ENCODE data around the gene TIMM10. TPM values are rescaled to one million over a fixed set of nuclear protein-coding genes. Genes with fewer than 3 reads are reported as not detected.
A peak's percentile ranks its signal among the peaks of the same experiment; 100 is the strongest.

Gene TIMM10
- 27.5 and 40.9 TPM in 2 replicates for total RNA-seq (2014; rRNA removed; shearing (Covaris generic); ENCODE audit: low replicate concordance)

- in situ Hi-C loops (cut with HindIII; ENCODE audit: low pct_unique_long_range_greater_than_20kb, low sequenced_read_pairs), result no loop called here
- peak; percentile 98 for DNase-seq (ENCODE audit: low read depth)
Measured at GRCh38 chr11:57530596-57531507, at the start of gene TIMM10. Gene TIMM10 (minus strand): TSS chr11:57530754. CDS start chr11:57530189, 565 bp downstream.

- in situ Hi-C loops (cut with HindIII; ENCODE audit: low pct_unique_long_range_greater_than_20kb, low sequenced_read_pairs), result no loop called here
- DNase-seq (ENCODE audit: low read depth), result no peak
Measured at GRCh38 chr11:57574061-57574460, 43.5 kb upstream of the TIMM10 start.

- no peak for DNase-seq (ENCODE audit: low read depth)
- in situ Hi-C loops (cut with HindIII; ENCODE audit: low pct_unique_long_range_greater_than_20kb, low sequenced_read_pairs), result no loop called here
Measured at GRCh38 chr11:57571606-57572005, 41.1 kb upstream of the TIMM10 start.

- in situ Hi-C loops (cut with HindIII; ENCODE audit: low pct_unique_long_range_greater_than_20kb, low sequenced_read_pairs), result no loop called here
Measured at GRCh38 chr11:57568330-57568766, 37.8 kb upstream of the TIMM10 start.

GRCh38 chr11:57567515-57568329 is 37.2 kb upstream of the TIMM10 start, which contains the start of gene UBE2L6:
Gene UBE2L6 (minus strand): TSS chr11:57567672. CDS start chr11:57567611, 61 bp downstream.
- in situ Hi-C loops (cut with HindIII; ENCODE audit: low pct_unique_long_range_greater_than_20kb, low sequenced_read_pairs), result no loop called here
- DNase-seq (ENCODE audit: low read depth), result no peak

More at GRCh38 chr11:57568330-57568766, 37.8 kb upstream of the TIMM10 start:
- DNase-seq (ENCODE audit: low read depth), result peak; percentile 73

- DNase-seq (ENCODE audit: low read depth), result peak; percentile 25
- in situ Hi-C loops (cut with HindIII; ENCODE audit: low pct_unique_long_range_greater_than_20kb, low sequenced_read_pairs), result no loop called here
Measured at GRCh38 chr11:57566905-57567514, 36.5 kb upstream of the TIMM10 start.

- in situ Hi-C loops (cut with HindIII; ENCODE audit: low pct_unique_long_range_greater_than_20kb, low sequenced_read_pairs), result no loop called here
- peak; percentile 35 for DNase-seq (ENCODE audit: low read depth)
Measured at GRCh38 chr11:57566005-57566904, 35.7 kb upstream of the TIMM10 start.

GRCh38 chr11:57562596-57562995 is 32.0 kb upstream of the TIMM10 start:
- DNase-seq (ENCODE audit: low read depth), result no peak
- in situ Hi-C loops (cut with HindIII; ENCODE audit: low pct_unique_long_range_greater_than_20kb, low sequenced_read_pairs), result no loop called here

- in situ Hi-C loops (cut with HindIII; ENCODE audit: low pct_unique_long_range_greater_than_20kb, low sequenced_read_pairs), result no loop called here
Measured at GRCh38 chr11:57560146-57560545, 29.6 kb upstream of the TIMM10 start.

GRCh38 chr11:57556041-57556440 is 25.5 kb upstream of the TIMM10 start:
- in situ Hi-C loops (cut with HindIII; ENCODE audit: low pct_unique_long_range_greater_than_20kb, low sequenced_read_pairs), result no loop called here
- DNase-seq (ENCODE audit: low read depth), result no peak

More at GRCh38 chr11:57560146-57560545, 29.6 kb upstream of the TIMM10 start:
- no peak for DNase-seq (ENCODE audit: low read depth)

- no peak for DNase-seq (ENCODE audit: low read depth)
- in situ Hi-C loops (cut with HindIII; ENCODE audit: low pct_unique_long_range_greater_than_20kb, low sequenced_read_pairs), result no loop called here
Measured at GRCh38 chr11:57555393-57555792, 24.8 kb upstream of the TIMM10 start.

- DNase-seq (ENCODE audit: low read depth), result no peak
- in situ Hi-C loops (cut with HindIII; ENCODE audit: low pct_unique_long_range_greater_than_20kb, low sequenced_read_pairs), result no loop called here
Measured at GRCh38 chr11:57552479-57552878, 21.9 kb upstream of the TIMM10 start.

GRCh38 chr11:57551941-57552340 is 21.4 kb upstream of the TIMM10 start:
- in situ Hi-C loops (cut with HindIII; ENCODE audit: low pct_unique_long_range_greater_than_20kb, low sequenced_read_pairs), result no loop called here
- DNase-seq (ENCODE audit: low read depth), result no peak

GRCh38 chr11:57549983-57550382 is 19.4 kb upstream of the TIMM10 start:
- no peak for DNase-seq (ENCODE audit: low read depth)
- in situ Hi-C loops (cut with HindIII; ENCODE audit: low pct_unique_long_range_greater_than_20kb, low sequenced_read_pairs), result no loop called here

GRCh38 chr11:57547854-57548377 is 17.4 kb upstream of the TIMM10 start:
- in situ Hi-C loops (cut with HindIII; ENCODE audit: low pct_unique_long_range_greater_than_20kb, low sequenced_read_pairs), result no loop called here
- no peak for DNase-seq (ENCODE audit: low read depth)

GRCh38 chr11:57546869-57547475 is 16.4 kb upstream of the TIMM10 start:
- peak; percentile 12 for DNase-seq (ENCODE audit: low read depth)
- in situ Hi-C loops (cut with HindIII; ENCODE audit: low pct_unique_long_range_greater_than_20kb, low sequenced_read_pairs), result no loop called here

GRCh38 chr11:57546451-57546850 is 15.9 kb upstream of the TIMM10 start:
- in situ Hi-C loops (cut with HindIII; ENCODE audit: low pct_unique_long_range_greater_than_20kb, low sequenced_read_pairs), result no loop called here
- no peak for DNase-seq (ENCODE audit: low read depth)
